SK-N-SH (cell line): ENCODE measurements around the gene TCF3. TPM values are rescaled to one million over a fixed set of nuclear protein-coding genes. Genes with fewer than 3 reads are reported as not detected.
"Not testable (repeated sequence)": the region's sequence is repeated elsewhere in the genome, so short reads cannot be mapped to it uniquely, and the experiment has no call there.

Experiments used
- CTCF ChIA-PET: fragments of 300-600, 350-600 bp; formaldehyde crosslinking; extraction: SDS; loops from one replicate; lab custom pipeline; 2021; lab: Yijun Ruan, JAX
- POLR2A ChIA-PET: fragments of 350-600 bp; sonication (Branson Sonifier 250); formaldehyde crosslinking; extraction: SDS; loops from one replicate; lab custom pipeline; 2020; ENCODE audit warnings: antibody characterized with exemption, inconsistent platforms; lab: Yijun Ruan, JAX
- DNase-seq: peaks from one replicate; pipeline ENCODE4 v3.0.0; 2012
- H2AFZ ChIP-seq: fragments of 200-600 bp; sonication (generic); 2 replicates; pipeline ENCODE4 v1.8.1; 2016; ENCODE audit warnings: antibody characterized with exemption, mild to moderate bottlenecking, low read depth
- H3F3A ChIP-seq: fragments of 200-600 bp; sonication (generic); replicated peaks from 2 replicates; pipeline ENCODE3; 2016; ENCODE audit warnings: antibody characterized with exemption, mild to moderate bottlenecking; ENCODE audit not compliant: insufficient read depth
- H3K27ac ChIP-seq, 2 experiments: fragments of 200-500 bp in 1 of 2; fragments of 200-600 bp in 1 of 2; sonication (Bioruptor generic) in 1 of 2; sonication (generic), shearing (Covaris generic) in 1 of 2; 2 replicates each; pipeline versions ENCODE4 v1.5.1 to v1.6.1; 2014 to 2016; ENCODE audit warnings: low read depth in 2 of 2, inconsistent platforms in 1 of 2, low read length in 1 of 2, mild to moderate bottlenecking in 1 of 2, mixed read lengths in 1 of 2
- H3K27me3 ChIP-seq: fragments of 200-600 bp; sonication (generic), shearing (Covaris generic); 2 replicates; pipeline ENCODE4 v1.6.1; 2016; ENCODE audit warnings: mixed run types; ENCODE audit not compliant: insufficient read depth
- H3K36me3 ChIP-seq, 2 experiments: fragments of 200-500 bp in 1 of 2; fragments of 200-600 bp in 1 of 2; sonication (Bioruptor generic) in 1 of 2; sonication (generic) in 1 of 2; replicated peaks in 1 of 2; 2 replicates each; pipeline versions ENCODE3 to v1.5.1; 2014 to 2016; ENCODE audit warnings: low read length in 1 of 2, mild to moderate bottlenecking in 1 of 2; ENCODE audit not compliant: insufficient read depth in 2 of 2, control insufficient read depth in 1 of 2
- H3K4me1 ChIP-seq, 2 experiments: fragments of 200-500 bp in 1 of 2; fragments of 200-600 bp in 1 of 2; sonication (Bioruptor generic) in 1 of 2; sonication (generic), shearing (Covaris generic) in 1 of 2; 2 replicates each; pipeline versions ENCODE4 v1.5.1 to v1.6.1; 2014 to 2016; ENCODE audit warnings: low read depth in 1 of 2, low read length in 1 of 2, mixed run types in 1 of 2; ENCODE audit not compliant: insufficient read depth in 2 of 2, control insufficient read depth in 1 of 2
- H3K4me2 ChIP-seq: fragments of 200-600 bp; sonication (generic), shearing (Covaris generic); 2 replicates; pipeline ENCODE4 v1.6.1; 2017; ENCODE audit warnings: mixed run types
- H3K4me3 ChIP-seq, 2 experiments: fragments of 200-500 bp in 1 of 2; fragments of 200-600 bp in 1 of 2; sonication (Bioruptor generic) in 1 of 2; sonication (generic), shearing (Covaris generic) in 1 of 2; 2 replicates each; pipeline versions ENCODE4 v1.5.1 to v1.8.1; 2014 to 2016; ENCODE audit warnings: low read depth in 2 of 2, inconsistent platforms in 1 of 2, low read length in 1 of 2, mild to moderate bottlenecking in 1 of 2, mixed read lengths in 1 of 2, moderate library complexity in 1 of 2
- H3K79me2 ChIP-seq: fragments of 200-600 bp; sonication (generic); 2 replicates; pipeline ENCODE4 v1.8.1; 2017; ENCODE audit warnings: mild to moderate bottlenecking; ENCODE audit not compliant: insufficient read depth
- H3K9ac ChIP-seq: fragments of 200-600 bp; sonication (generic); 2 replicates; pipeline ENCODE4 v1.6.1; 2017; ENCODE audit warnings: mixed run types
- H3K9me2 ChIP-seq: fragments of 200-600 bp; sonication (generic); 2 replicates; pipeline ENCODE4 v1.6.1; 2017; ENCODE audit warnings: mixed run types
- H3K9me3 ChIP-seq: fragments of 200-600 bp; sonication (generic); 2 replicates; pipeline ENCODE4 v1.6.1; 2017; ENCODE audit warnings: mixed run types, mild to moderate bottlenecking, moderate library complexity
- H4K20me1 ChIP-seq: fragments of 200-600 bp; sonication (generic); 2 replicates; pipeline ENCODE4 v1.6.1; 2017; ENCODE audit warnings: mild to moderate bottlenecking, mixed run types; ENCODE audit not compliant: insufficient read depth
- CTCF ChIP-seq: fragments of 200-600 bp; sonication (generic); IDR thresholded peaks from 2 replicates; pipeline ENCODE4 v1.6.1; 2017; ENCODE audit warnings: antibody characterized with exemption, mild to moderate bottlenecking, moderate library complexity
- EZH2phosphoT487 ChIP-seq: fragments of 200-600 bp; sonication (generic); IDR thresholded peaks from 2 replicates; pipeline ENCODE4 v1.6.1; 2017; ENCODE audit warnings: low read depth, mixed run types, mild to moderate bottlenecking, antibody characterized with exemption, moderate library complexity, borderline replicate concordance
- FOXM1 ChIP-seq: IDR thresholded peaks from 2 replicates; pipeline ENCODE4 v1.4.0; 2012; ENCODE audit warnings: low read depth, mild to moderate bottlenecking
- GATA2 ChIP-seq: sonication (generic); formaldehyde crosslinking; IDR thresholded peaks from 2 replicates; pipeline ENCODE4 v1.5.0; 2020; ENCODE audit warnings: mild to moderate bottlenecking, missing genetic modification reagents
- IRF3 ChIP-seq: fragments of 150-350 bp; IDR thresholded peaks from 2 replicates; pipeline ENCODE4 v1.6.1; 2016; ENCODE audit warnings: mild to moderate bottlenecking, low read depth, low read length
- JUND ChIP-seq: IDR thresholded peaks from 2 replicates; pipeline ENCODE4 v1.4.0; 2012
- MEF2A ChIP-seq: IDR thresholded peaks from 2 replicates; pipeline ENCODE4 v1.4.0; 2012; ENCODE audit warnings: low read depth, borderline replicate concordance
- MXI1 ChIP-seq: IDR thresholded peaks from 2 replicates; pipeline ENCODE4 v1.6.1; 2012; ENCODE audit warnings: mild to moderate bottlenecking, low read depth, low read length, improper control_type of control experiment
- NFIC ChIP-seq: IDR thresholded peaks from 2 replicates; pipeline ENCODE4 v1.4.0; 2012; ENCODE audit warnings: borderline replicate concordance
- NRF1 ChIP-seq: IDR thresholded peaks from 2 replicates; pipeline ENCODE4 v1.6.1; 2012; ENCODE audit warnings: low read depth, mild to moderate bottlenecking, low read length
- RAD21 ChIP-seq: IDR thresholded peaks from 2 replicates; pipeline ENCODE4 v1.6.1; 2012; ENCODE audit warnings: mild to moderate bottlenecking, low read length
- RCOR1 ChIP-seq: fragments of 150-350 bp; IDR thresholded peaks from 2 replicates; pipeline ENCODE4 v1.6.1; 2017; ENCODE audit warnings: antibody characterized with exemption, low read length
- SMC3 ChIP-seq: IDR thresholded peaks from 2 replicates; pipeline ENCODE4 v1.6.1; 2012; ENCODE audit warnings: low read depth, low read length, improper control_type of control experiment
- TAF1 ChIP-seq: IDR thresholded peaks from 2 replicates; pipeline ENCODE4 v1.6.1; 2012; ENCODE audit warnings: low read depth, mild to moderate bottlenecking, low read length, moderate library complexity, borderline replicate concordance
- TEAD4 ChIP-seq: IDR thresholded peaks from 2 replicates; pipeline ENCODE4 v1.4.0; 2012; ENCODE audit warnings: mild to moderate bottlenecking, borderline replicate concordance; ENCODE audit not compliant: insufficient read depth
- USF1 ChIP-seq: IDR thresholded peaks from 2 replicates; pipeline ENCODE4 v1.4.0; 2012; ENCODE audit warnings: low read depth, borderline replicate concordance
- USF2 ChIP-seq: fragments of 150-350 bp; IDR thresholded peaks from 2 replicates; pipeline ENCODE4 v1.6.1; 2017; ENCODE audit warnings: antibody characterized with exemption, low read length, low read depth, borderline replicate concordance
- YY1 ChIP-seq: IDR thresholded peaks from 2 replicates; pipeline ENCODE4 v1.4.0; 2012; ENCODE audit warnings: low read depth, mild to moderate bottlenecking
- ZBTB33 ChIP-seq: IDR thresholded peaks from 2 replicates; pipeline ENCODE4 v1.4.0; 2012; ENCODE audit warnings: low read depth, borderline replicate concordance
- WGBS: methylation state at CpG from one replicate; pipeline ENCODE4 v1.1.6; 2017; ENCODE audit warnings: low lambda C conversion rate; 5-methylcytosine and 5-hydroxymethylcytosine counted together
- polyA plus RNA-seq, 3 experiments: library from polyadenylated mRNA; depleted of rRNA; stranded (reverse); fragments of >200 nt; gene quantifications; 2 replicates each; pipeline ENCODE4 v1.2.3, GENCODE V29; 2012

The TCF3 gene
- polyA plus RNA-seq, 1 of the 3 experiments (the other 2 are of a cell fraction): 104 TPM

- TF ChIP-seq TEAD4 (no peak), FOXM1 (no peak), USF1 (no peak), RCOR1 (no peak), NRF1 (no peak), MEF2A (no peak), USF2 (no peak), NFIC (no peak)
These were observed 11.4 kb upstream of the TCF3 start (continued) for GRCh38 chr19:1663852-1664251.

- H3K27ac ChIP-seq, H3F3A ChIP-seq, H3K9me3 ChIP-seq, H2AFZ ChIP-seq, H3K27me3 ChIP-seq, H3K9ac ChIP-seq, H3K9me2 ChIP-seq, H3K4me1 ChIP-seq, H3K36me3 ChIP-seq, H3K4me3 ChIP-seq, H4K20me1 ChIP-seq, H3K79me2 ChIP-seq, H3K4me2 ChIP-seq, DNase-seq, POLR2A ChIA-PET: not testable (repeated sequence)
- CTCF ChIA-PET: interaction anchor here (1.3 to 3.7 kb wide), 3 partner anchors 9 to 117 kb away, joined by 4 to 24 read pairs (median 4); partner anchors contain the start of gene TCF3
- 58% methylated on average over 6 of the region's 7 CpGs for WGBS
These were observed 10.8 kb upstream of the TCF3 start for GRCh38 chr19:1663227-1663626.

- H3K36me3 ChIP-seq: no peaks in the 10 kb centered on the region
- H3F3A ChIP-seq: peaks cover 3% of the 10 kb centered on the region
- WGBS: 88% methylated on average over 4 of the region's 4 CpGs
- no peaks in the 10 kb centered on the region for H3K9me3 ChIP-seq
- no peak overlapping the region for H3K27ac ChIP-seq
- no peaks in the 10 kb centered on the region for H4K20me1 ChIP-seq
- no peak for DNase-seq
- no peak overlapping the region for H2AFZ ChIP-seq
- H3K9me2 ChIP-seq: no peaks in the 10 kb centered on the region
- ChIA-PET CTCF (interaction anchor here (0.7 to 3.7 kb wide), 4 partner anchors 10 to 176 kb away, joined by 3 to 24 read pairs (median 4); no protein-coding TSS in a partner anchor), POLR2A (no interaction called here)
- no peaks in the 10 kb centered on the region; the same call in 1 of the 2 replicates for H3K27me3 ChIP-seq
- no peaks in the 10 kb centered on the region for H3K4me1 ChIP-seq
- no peak overlapping the region for H3K9ac ChIP-seq
- H3K4me3 ChIP-seq: no peak overlapping the region
- no peak for TF ChIP-seq EZH2phosphoT487
- no peak for TF ChIP-seq CTCF
- TF ChIP-seq JUND: no peak
- TF ChIP-seq MXI1: no peak
- no peak for TF ChIP-seq IRF3
- no peak for TF ChIP-seq GATA2 (CRISPR knock-in tag)
- TF ChIP-seq USF1: no peak
- no peak for TF ChIP-seq SMC3
- no peak for TF ChIP-seq NRF1
- no peak for TF ChIP-seq RAD21
- TF ChIP-seq ZBTB33: no peak
- no peak for TF ChIP-seq YY1
- TF ChIP-seq TAF1: no peak
- no peaks in the 10 kb centered on the region for H3K79me2 ChIP-seq
- H3K4me2 ChIP-seq: no peak overlapping the region
These were observed 9.6 kb upstream of the TCF3 start for GRCh38 chr19:1661995-1662394.
